Left ventricle myocardium superior (tissue), 1 donor: ENCODE results near the gene MINDY4. TPM values are rescaled to one million over a fixed set of nuclear protein-coding genes. Genes with fewer than 3 reads are reported as not detected.

ENCODE experiments used
- ATAC-seq: fragments of 200-7000 bp; cut with Tn5 transposase; one replicate; pipeline ENCODE4 v1.9.1; 2020; ENCODE audit warnings: mild to moderate bottlenecking, moderate library complexity
- DNase-seq: peaks from one replicate; pipeline ENCODE4 v3.0.0-alpha.2; 2020
- intact Hi-C: fragments of 100-400 bp; cut with micrococcal nuclease; formaldehyde crosslinking; loops from one replicate; pipeline ENCODE4 v1.11.0; 2022
- total RNA-seq: library from RNA; stranded (reverse); fragmentation: NEBNext Ultra II Directional; extraction: Animal tissue kit (Norgen Biotek cat#: 25700); gene quantifications from one replicate; pipeline ENCODE4 v1.2.1, GENCODE V29; 2021
- donor health status: DM: no; HTN: yes; CAD: no; lungs with severe emphysema.

The MINDY4 gene
- total RNA-seq, 1 donor from 2014 or later = 4.9 TPM

DNA sequence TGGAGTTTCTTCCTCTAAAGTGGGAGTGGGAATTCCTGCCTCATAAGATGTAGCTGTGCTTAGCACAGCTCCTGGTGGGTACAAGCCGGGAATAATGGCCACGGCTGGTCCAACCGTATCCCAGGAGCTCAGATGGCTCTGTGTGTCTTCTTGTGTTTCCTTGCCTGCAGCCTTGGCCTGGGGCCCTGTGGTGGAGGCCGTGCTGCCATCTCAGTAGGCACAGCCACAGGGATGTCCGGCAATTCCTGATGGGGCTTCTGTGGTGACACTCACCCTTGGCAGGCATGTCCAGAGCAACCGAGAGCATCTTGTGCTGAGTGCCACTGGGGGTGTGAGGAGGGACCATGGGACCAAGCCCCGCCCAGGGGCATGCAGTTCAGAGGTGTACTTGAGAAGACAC lies 90.4 kb downstream of the MINDY4 start:
- no peak for ATAC-seq
- no peak for DNase-seq
- intact Hi-C loops = no loop called here

DNA sequence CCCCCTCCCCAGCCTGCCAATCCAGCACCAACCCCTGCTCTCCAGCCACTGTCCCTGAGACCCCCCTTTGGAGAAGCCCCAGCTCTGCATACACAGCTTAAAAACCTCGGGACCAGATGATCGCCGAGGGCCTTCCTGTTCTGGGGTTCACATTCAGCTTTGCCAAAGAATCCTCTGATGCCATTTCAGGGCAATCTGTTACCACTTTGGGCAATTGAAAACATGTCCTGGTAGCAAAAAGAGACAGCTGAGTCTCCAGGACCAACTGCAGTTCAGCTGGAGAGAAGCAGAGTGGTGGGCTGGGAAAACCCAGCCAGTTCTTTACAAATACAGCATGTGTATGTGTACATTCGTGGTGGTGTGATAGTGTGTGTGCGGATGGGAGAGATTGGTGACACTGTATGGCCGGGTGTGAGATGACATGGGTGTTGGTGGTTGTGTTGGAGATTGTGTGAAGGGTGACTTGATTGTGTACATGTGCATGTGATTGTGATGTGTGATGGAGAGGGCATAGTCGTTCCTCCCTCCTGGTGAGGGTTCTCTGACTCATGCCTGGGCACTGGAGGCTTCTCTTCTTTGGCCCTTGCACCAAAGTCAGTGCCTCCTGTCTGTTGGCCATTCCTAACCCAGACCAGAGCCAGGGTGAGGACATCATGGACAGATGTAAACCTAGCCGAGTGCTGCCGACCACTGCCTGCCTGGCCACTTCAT lies 91.9 kb downstream of the MINDY4 start:
- no peak for DNase-seq
- no peak for ATAC-seq
- intact Hi-C loops = no loop called here

DNA sequence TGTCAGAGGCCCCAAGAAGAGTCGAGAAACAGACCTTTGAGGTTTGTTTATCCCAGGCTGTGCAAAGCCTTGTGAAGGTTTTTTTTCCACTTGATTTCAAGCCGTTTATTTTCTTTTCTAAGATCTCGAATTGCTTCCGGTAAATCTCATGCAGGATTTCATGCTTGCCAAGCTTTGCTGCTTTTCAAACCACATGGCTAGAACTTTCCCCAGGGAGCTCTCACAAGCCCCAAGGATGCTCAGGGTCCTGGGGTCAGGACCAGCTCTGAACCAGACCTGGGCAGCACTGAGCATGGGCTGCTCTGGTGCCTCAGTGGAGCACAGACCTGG lies 92.5 kb downstream of the MINDY4 start:
- intact Hi-C loops = no loop called here
- ATAC-seq (peak; percentile 39), DNase-seq (no peak)

DNA sequence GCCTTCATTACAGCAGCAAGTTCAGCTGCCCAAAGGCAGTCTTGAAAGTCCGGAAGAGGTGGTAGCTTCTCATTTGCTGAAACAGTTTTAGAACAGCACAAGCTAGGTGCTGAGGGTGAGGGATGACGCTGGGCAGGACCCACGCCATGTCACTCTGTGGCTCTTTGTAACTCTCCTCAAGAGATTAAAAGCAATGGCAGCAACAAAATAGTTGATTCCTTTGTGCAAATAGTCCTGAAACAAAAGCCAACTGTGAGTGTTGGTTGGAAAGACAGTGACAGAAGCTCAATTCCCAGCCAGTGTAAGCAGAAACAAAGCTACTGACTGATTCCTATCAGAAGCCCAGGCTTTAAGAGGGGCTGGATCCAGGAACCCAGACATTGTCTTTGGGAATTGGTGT lies 92.9 kb downstream of the MINDY4 start:
- ATAC-seq = peak; percentile 10

DNA sequence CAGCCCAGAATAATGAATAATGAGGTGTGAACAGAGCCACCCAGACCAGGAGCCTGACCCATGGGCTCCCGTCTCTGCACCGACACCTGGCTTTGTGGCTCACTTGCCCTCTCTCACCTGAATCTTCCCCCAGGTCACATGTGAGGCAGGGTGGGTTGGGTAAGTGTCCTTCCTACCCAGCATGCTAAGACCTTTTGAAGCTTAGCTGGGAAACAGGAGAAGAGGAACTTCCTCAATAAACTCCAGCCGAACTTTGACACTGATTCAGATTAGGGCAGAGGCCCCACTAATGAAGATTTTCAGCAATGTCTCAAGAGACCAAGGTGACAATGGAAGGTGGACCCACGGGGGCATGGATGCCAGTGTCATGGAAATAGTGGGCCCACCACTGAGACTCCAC lies 93.9 kb downstream of the MINDY4 start:
- ATAC-seq (no peak), DNase-seq (no peak)
- intact Hi-C loops = no loop called here

More for the DNA sequence above, 92.9 kb downstream of the MINDY4 start:
- intact Hi-C loops = no loop called here
- no peak for DNase-seq

DNA sequence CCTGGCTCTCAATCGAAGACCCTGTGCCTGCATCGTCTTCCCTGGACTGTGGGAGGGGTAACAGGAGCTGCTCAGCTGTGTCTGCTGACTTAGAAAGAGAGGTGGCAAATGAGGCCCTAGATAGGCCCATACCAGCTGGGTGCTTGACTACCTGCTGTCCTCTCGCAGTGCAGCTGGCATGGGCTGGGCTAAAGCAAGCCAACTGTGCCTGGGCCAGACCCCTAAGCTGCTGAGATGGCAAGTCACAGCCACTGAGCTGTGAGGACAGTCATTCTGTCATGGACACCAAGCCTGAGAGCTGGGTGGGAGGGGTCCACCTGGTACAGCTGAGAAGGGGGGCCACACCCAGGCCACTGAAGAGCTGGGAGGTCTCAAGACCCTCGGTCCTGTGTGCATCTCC lies 94.6 kb downstream of the MINDY4 start:
- DNase-seq (peak; percentile 47), ATAC-seq (no peak)
- intact Hi-C loops = no loop called here

DNA sequence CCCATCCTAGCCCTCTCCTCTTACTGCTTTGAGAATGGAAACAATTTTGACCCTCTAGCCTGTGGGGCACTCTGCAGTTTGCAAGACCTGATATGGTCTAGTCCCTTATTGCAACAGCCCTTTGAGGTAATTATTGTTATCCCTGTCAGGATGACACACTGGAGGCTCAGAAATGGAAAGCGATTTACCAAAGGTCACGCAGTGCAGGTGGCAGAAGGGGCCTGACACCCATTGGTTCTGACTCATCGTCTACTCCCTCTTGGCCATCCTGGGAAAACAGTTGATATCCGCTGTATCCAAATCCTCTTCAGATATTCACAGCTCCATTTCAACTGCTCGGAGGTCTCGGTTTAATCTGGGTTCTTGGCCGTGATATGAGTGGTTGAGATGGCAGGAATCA lies 95.7 kb downstream of the MINDY4 start:
- ATAC-seq (no peak), DNase-seq (no peak)
- intact Hi-C loops = no loop called here

DNA sequence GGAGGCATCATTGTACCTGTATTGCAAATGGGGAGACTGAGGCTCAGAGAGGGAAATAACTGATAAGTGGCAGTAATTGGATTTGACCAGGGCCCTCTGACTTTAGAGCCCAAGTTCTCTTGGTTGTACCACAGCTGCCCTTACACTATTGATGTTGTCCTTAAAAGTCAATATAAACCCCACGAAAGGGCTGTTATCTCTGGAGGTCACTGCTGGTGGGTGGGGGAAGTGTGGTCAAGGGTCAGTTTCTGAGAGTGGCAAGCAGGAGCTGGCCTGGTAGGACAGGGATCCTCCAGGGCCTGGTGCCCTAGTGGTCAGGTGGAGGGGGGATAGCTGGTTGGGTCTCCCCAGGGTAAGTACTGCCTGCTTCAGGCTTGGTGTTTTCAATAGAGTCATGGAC lies 96.3 kb downstream of the MINDY4 start:
- ATAC-seq (no peak), DNase-seq (no peak)
- intact Hi-C loops = no loop called here

DNA sequence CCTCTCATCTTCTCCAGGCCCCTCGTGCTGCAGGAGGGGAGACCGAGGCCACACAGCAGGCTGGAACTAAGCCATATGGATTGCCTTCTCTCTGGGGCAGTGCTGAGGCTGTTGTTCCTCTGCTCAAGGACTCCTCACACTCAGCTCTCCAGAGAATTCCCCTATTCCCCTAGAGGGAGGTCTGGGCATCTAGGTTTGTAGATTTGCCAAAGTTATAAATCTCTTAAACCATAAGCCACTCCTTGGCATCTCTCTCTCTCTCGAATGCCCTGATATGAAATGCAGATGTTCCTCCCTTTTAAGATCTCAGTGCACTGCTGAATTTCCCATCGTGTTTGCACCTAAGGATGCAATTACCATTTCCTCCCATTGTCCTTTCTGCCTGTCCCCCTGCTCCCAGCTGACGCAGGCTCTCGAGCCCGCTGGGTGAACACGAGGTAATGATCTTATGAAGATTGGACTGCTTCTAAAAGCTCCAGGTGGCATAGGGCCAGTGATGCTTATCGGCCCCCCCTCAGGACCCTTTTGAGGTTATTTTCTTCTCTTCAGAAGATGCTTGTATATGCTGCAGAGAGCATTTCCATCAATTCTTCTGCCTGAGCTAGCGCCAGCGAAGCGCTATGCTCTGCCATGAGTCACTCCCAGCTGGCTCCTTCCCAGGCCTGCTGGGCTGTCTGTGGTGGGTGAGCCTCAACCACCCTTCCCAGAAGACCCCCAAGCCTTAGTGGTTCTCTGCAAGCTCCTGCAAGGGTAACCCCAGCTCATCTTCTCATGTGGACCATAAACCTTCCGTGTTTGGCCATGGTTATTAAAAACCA lies 98.8 kb downstream of the MINDY4 start:
- intact Hi-C loops = no loop called here
- ATAC-seq (peak; percentile 64), DNase-seq (peak; percentile 50)

DNA sequence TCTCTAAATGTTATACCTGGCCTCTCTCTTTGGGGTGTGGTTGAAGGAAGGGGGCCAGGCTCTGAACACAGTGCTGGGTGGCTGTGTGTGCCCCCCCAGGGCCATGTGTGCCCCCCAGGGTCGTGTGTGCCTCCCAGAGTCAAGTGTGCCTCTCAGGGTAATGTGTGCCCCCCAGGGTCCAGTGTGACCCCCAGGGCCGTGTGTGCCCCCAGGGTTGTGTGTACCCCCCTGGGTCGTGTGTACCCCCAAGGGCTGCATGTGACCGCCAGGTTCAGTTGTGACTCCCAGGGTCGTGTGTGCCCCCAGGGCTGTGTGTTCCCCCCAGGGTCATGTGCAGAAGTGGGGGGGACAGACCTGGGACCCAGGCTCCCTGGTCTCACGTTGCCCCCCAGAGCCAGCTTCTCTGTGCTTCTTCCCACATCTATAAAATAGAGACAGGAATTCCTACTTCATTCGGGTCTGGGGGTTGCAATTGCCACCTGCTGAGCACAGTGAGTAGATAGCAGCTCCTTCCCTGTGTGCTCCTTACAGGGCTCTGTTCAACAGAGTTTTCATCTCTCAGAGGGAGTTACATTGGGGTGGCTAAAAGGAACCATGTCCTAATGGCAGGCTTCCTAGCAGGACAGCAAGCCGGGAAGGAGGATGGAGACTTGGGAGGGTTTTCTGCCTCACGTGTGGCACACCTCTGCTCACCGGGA lies 99.8 kb downstream of the MINDY4 start:
- intact Hi-C loops = no loop called here
- DNase-seq (no peak), ATAC-seq (no peak)

DNA sequence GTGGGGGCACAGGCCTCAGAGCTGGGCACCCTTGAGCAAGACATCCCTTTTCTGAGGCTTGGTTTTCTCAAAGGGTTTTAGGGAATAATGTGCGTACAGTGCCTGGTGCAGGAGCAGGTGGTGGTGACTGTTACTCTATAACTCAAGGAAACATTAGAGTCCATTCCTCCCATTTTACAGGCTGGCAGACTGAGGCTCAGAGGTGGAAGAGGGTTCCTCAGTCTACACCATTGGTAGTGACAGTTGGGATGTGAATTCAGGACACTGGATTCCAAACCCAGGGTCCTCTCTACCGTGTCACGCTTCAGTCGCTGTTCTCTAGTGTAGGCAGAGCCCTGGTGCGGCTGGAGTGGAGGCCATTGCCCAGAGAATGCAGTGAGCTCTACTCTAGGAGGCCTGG lies 100.4 kb downstream of the MINDY4 start:
- intact Hi-C loops = no loop called here
- ATAC-seq = no peak
- no peak for DNase-seq

DNA sequence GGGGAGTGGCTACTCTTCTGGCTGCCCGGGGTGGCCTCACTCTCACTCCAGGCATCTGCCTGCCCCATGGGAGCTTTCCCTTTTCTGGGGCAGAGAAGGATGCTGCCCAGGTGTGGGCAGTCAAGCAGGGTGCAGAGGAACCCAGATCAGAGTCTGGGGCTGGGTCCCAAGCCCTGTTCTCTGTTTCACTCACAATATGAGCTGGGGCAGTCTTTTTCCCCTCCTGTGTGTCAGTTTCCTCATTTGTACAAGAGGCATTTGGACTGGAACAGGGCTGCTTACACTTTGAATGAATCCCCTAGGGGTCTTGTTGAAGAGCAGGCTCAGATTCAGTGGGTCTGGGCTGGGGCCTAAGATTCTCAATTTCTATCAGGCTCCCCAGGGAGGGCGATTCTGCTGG lies 102.0 kb downstream of the MINDY4 start:
- ATAC-seq = no peak
- DNase-seq = no peak
- intact Hi-C loops = no loop called here

DNA sequence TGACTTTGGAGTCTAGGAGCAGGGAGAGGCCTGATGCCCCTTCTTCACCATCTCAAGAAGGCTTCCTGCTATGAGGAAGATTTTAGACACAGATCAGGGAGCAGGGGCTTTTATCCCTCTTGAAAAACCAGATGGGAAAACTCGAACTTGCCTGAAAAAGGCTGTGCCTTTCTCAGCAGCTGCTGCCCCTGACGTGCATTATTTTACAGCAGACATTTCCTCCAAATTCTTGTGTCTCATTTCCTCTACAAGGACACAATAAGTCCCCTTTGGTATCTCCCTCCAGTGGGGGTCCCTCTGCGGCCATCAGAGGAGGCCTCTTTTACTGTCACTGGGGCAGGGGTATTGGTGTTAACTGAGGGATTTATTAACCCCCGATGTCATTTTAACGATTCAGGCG lies 102.4 kb downstream of the MINDY4 start:
- intact Hi-C loops = no loop called here
- no peak for DNase-seq
- no peak for ATAC-seq

DNA sequence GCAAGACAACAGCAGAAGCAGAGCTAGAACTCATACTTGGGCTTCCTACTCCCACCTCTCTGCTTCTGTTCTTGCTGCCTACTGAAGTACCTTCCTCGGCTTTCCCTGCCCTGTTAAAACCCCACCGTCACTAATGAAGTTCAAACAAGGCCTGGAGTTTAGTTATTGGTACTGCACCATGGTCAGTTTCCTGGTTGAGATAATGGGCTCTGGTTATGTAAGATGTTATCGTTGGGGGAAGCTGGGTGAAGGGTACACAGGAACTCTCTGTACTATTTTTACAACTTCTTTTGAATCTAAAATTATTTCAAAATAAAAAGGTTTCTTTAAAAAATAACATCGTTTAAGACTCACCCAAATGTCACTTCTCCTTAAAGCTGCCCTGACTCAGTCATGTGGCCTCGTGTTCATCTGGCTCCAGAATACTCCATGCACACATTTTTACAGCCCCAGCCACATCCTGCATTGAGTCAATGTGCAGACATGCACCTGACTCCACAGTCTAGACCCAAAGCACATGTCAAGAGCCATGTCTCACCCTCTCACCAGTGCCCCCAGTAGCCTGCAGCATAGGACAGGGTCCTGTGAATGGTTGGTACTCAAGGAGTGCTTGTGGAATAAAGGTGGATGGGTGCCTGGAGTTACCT lies 103.6 kb downstream of the MINDY4 start:
- ATAC-seq (no peak), DNase-seq (no peak)
- intact Hi-C loops = no loop called here

DNA sequence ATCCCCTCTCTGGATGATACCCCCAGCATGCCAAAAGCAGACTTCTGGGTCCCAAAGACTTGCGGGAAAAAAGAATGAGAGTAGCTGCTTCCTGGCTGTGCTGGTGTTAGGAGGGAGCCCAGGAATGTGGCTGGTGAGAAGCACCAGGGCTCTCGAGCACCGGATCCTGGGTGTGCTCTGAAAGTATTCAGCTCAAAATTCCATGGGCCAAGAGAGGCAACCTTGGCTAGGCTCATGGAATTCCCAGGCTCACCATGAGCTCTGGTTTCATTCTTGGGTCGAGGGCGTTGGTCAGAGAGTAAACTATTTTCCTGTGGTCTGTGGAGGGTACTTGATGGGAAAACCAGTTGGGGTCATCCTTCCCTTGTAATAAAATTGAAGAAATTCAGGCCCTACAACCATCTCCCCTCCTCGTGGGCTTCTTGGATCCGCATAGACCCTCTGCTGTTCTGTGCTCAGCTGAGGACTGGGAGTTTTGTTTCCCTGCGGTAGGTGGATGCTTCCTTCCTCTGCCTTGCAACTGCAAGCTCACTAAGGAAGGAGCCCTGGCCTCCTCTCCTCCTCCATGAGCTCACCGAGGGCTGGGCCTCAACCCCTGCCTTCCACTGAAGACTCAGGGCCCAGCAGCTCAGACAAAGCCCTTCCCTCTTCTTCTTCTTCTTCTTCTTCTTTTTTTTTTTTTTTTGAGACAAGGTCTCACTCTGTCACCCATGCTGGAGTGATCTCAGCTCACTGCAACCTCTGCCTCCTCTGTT lies 106.0 kb downstream of the MINDY4 start:
- ATAC-seq = peak; percentile 51
- DNase-seq = no peak
- intact Hi-C loops = no loop called here

DNA sequence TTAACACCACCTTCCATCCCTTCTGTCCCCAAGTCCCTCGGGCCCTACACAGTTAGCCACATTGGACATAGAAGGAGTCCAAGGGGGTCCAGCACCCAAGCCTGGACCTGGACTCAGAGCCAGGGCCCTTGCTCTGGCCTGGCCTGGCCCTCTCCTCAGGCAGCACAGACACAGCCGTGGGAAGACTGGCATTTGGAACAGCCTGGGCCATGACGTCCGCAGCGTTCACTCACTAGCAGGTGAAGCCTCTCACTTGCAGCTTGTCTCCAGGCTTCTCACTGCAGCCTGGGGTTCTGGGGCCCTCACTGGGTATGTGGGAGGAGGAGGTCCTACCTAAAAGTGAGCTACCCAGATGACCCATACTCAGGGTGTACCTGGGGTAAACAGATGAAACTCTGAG lies 106.8 kb downstream of the MINDY4 start:
- DNase-seq (no peak), ATAC-seq (no peak)
- intact Hi-C loops = no loop called here

DNA sequence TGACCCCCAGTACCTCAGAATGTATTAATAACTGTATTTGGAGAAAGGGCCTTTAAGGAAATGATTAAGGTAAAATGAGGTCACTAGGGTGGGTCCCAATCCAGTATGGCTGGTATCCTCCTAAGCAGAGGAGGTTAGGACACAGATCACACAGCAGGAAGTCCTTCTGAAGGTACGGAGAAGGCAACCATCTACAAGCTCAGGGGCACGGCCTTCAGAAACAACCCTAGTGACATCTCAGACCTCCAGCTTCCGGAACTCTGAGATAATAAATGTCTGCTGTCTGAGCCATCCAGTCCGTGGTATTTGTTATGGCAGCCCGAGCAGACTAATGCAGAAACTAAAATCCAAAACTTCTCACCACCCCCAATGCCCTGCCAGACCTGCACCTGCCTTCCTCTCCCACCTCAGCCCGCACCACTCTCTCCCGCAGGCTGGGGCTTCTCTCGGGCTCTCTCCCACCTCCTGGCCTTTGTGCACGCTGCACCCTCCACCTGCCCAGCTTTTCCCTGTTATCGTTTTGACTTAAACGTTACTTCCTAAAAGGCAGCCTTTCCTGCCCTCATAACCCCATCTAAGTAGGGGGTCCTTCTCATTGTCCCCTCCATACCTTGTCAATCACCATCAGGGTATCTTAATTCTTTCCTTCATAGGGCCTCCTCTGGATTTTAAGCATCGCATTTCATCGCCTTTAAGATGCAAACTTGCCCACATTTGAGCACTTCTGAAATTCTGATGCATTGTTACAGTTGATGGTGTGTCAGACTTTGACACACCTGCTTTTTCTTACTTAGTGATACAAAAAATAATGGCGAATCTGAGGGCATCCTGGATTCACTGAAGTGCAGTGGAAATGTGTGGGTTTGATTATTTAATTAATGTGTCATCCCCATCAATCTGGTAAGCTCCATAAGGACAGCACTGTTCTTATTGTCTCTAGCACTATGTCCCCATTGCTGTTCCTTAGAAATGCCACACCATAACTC lies 108.2 kb downstream of the MINDY4 start:
- DNase-seq (no peak), ATAC-seq (no peak)
- intact Hi-C loops = no loop called here

DNA sequence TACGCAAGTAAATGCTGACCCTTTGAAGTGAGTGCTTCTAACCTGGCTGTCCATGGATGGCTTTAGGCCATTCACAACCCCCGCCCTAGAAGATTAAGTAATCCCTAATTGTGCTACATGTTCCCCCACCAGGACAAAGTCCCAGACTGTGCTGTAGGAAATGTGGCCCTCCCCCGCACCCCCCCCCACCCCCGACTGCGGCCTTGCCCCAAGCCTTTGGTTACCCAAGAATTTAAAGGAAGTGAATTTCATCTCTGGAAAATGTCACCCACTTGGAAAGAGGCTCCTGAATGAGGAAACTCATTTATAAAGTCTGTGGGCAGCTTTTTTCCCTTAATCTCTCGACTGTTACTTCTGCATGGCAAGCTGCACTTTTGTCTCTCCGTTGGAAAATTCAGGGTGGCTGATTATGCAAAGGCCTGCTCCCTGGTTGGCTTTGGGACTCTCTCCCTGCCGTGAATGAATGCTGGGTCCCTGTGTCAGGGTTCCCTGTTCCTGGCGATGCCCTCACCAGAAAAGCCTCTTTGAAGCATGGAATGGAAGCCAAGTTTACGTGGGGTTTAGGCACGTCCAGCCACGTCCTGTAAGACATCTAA lies 109.0 kb downstream of the MINDY4 start:
- DNase-seq = no peak
- intact Hi-C loops = no loop called here
- ATAC-seq = no peak
